CD14-positive monocyte (primary cell): ENCODE results near the gene NPAS3. TPM values are rescaled to one million over a fixed set of nuclear protein-coding genes. Genes with fewer than 3 reads are reported as not detected.

ENCODE experiments used
- DNase-seq, 3 donors: peaks; one replicate each; pipeline ENCODE4 v3.0.0-alpha.2; 2011 to 2022
- H2AFZ ChIP-seq: 2 replicates; pipeline ENCODE4 v1.6.0; 2012; ENCODE audit warnings: mild to moderate bottlenecking, low read depth, low read length, inconsistent platforms; ENCODE audit not compliant: insufficient read depth, poor library complexity, severe bottlenecking
- H3K27ac ChIP-seq, 2 donors: 1 replicate in 1 of 2; 2 replicates in 1 of 2; pipeline ENCODE4 v1.5.1; 2012 to 2013; ENCODE audit warnings: low read length in 2 of 2, control low read depth in 1 of 2, inconsistent platforms in 1 of 2, low read depth in 1 of 2, mild to moderate bottlenecking in 1 of 2
- H3K27me3 ChIP-seq, 2 donors: one replicate each; pipeline versions ENCODE4 v1.6.0 to v1.6.1; 2011 to 2013; ENCODE audit warnings: low read length in 2 of 2; ENCODE audit not compliant: control insufficient read depth in 2 of 2, insufficient read depth in 2 of 2
- H3K36me3 ChIP-seq, 2 donors: replicated peaks in 1 of 2; 1 replicate in 1 of 2; 2 replicates in 1 of 2; pipeline versions ENCODE4 v1.5.1 to v1.6.1; 2012 to 2013; ENCODE audit warnings: low read length in 2 of 2, control low read depth in 1 of 2, inconsistent platforms in 1 of 2, mild to moderate bottlenecking in 1 of 2; ENCODE audit not compliant: insufficient read depth in 2 of 2, control insufficient read depth in 1 of 2
- H3K4me1 ChIP-seq, 2 donors: 1 replicate in 1 of 2; 2 replicates in 1 of 2; pipeline versions ENCODE4 v1.5.1 to v1.6.1; 2012 to 2013; ENCODE audit warnings: low read length in 2 of 2, control low read depth in 1 of 2, inconsistent platforms in 1 of 2, mild to moderate bottlenecking in 1 of 2, moderate library complexity in 1 of 2; ENCODE audit not compliant: insufficient read depth in 2 of 2, control insufficient read depth in 1 of 2
- H3K4me2 ChIP-seq: replicated peaks from 2 replicates; pipeline ENCODE3; 2012; ENCODE audit warnings: low read length, moderate library complexity, mild to moderate bottlenecking; ENCODE audit not compliant: poor library complexity, severe bottlenecking; ENCODE audit errors: extremely low read depth
- H3K4me3 ChIP-seq, 3 experiments: fragments of 200-600 bp in 1 of 3; sonication (generic) in 1 of 3; replicated peaks in 1 of 3; 1 replicate in 2 of 3; 2 replicates in 1 of 3; pipeline ENCODE4 v1.5.1; 2011 to 2013; ENCODE audit warnings: low read length in 3 of 3, mild to moderate bottlenecking in 3 of 3, control low read depth in 2 of 3, low read depth in 2 of 3, inconsistent platforms in 1 of 3, moderate library complexity in 1 of 3
- H3K79me2 ChIP-seq: 2 replicates; pipeline ENCODE4 v1.6.0; 2012; ENCODE audit warnings: mild to moderate bottlenecking, control low read depth, inconsistent platforms, low read length, moderate library complexity; ENCODE audit not compliant: insufficient read depth
- H3K9ac ChIP-seq: 2 replicates; pipeline ENCODE4 v1.6.0; 2017; ENCODE audit warnings: low read length, mild to moderate bottlenecking; ENCODE audit not compliant: insufficient read depth, poor library complexity, severe bottlenecking
- H3K9me3 ChIP-seq, 2 donors: replicated peaks in 1 of 2; 1 replicate in 1 of 2; 2 replicates in 1 of 2; pipeline versions ENCODE4 v1.5.1 to v1.6.1; 2012 to 2013; ENCODE audit warnings: low read length in 2 of 2, control low read depth in 1 of 2; ENCODE audit not compliant: control insufficient read depth in 1 of 2, insufficient read depth in 1 of 2
- H4K20me1 ChIP-seq: 2 replicates; pipeline ENCODE4 v1.6.0; 2012; ENCODE audit warnings: mild to moderate bottlenecking, low read length, control low read depth, moderate library complexity; ENCODE audit not compliant: insufficient read depth
- H3K27ac Mint-ChIP-seq, 7 donors: one replicate each; pipeline ENCODE4 v1.8.0; 2020; ENCODE audit warnings: mild to moderate bottlenecking in 7 of 7, mixed read lengths in 7 of 7, moderate library complexity in 6 of 7, inconsistent platforms in 2 of 7
- H3K27me3 Mint-ChIP-seq, 3 donors: one replicate each; pipeline ENCODE4 v1.8.0; 2021 to 2022; ENCODE audit warnings: low read depth in 3 of 3, mild to moderate bottlenecking in 3 of 3, mixed read lengths in 3 of 3, moderate library complexity in 3 of 3, inconsistent platforms in 1 of 3
- H3K36me3 Mint-ChIP-seq, 2 donors: one replicate each; pipeline ENCODE4 v1.8.0; 2020; ENCODE audit warnings: mixed read lengths in 2 of 2, inconsistent platforms in 1 of 2, mild to moderate bottlenecking in 1 of 2
- H3K4me1 Mint-ChIP-seq: one replicate; pipeline ENCODE4 v1.8.0; 2020; ENCODE audit warnings: mild to moderate bottlenecking, mixed read lengths
- H3K4me3 Mint-ChIP-seq, 2 donors: one replicate each; pipeline ENCODE4 v1.8.0; 2020; ENCODE audit warnings: mild to moderate bottlenecking in 2 of 2, mixed read lengths in 2 of 2, moderate library complexity in 1 of 2
- H3K9me3 Mint-ChIP-seq, 7 donors: one replicate each; pipeline ENCODE4 v1.8.0; 2020 to 2022; ENCODE audit warnings: mixed read lengths in 7 of 7, mild to moderate bottlenecking in 6 of 7, moderate library complexity in 6 of 7, inconsistent platforms in 2 of 7
- WGBS: methylation state at CpG from one replicate; pipeline ENCODE4 v1.1.5; 2013; ENCODE audit warnings: missing lambda C conversion rate; ENCODE audit not compliant: insufficient coverage; 5-methylcytosine and 5-hydroxymethylcytosine counted together
- intact Hi-C, 2 donors: fragments of 100-400 bp; cut with micrococcal nuclease; formaldehyde crosslinking; loops; one replicate each; pipeline versions ENCODE4 v1.15.0 to v1.15.1; 2023
- polyA plus RNA-seq, 3 donors: library from polyadenylated mRNA; depleted of rRNA in 1 of 3; unstranded in 2 of 3; stranded (reverse) in 1 of 3; fragments of 300-500 nt in 2 of 3; fragments of >200 nt in 1 of 3; fragmentation: Illumina TruSeq in 2 of 3; gene quantifications; 1 replicate in 2 of 3; 2 replicates in 1 of 3; pipeline ENCODE4 v1.2.3, GENCODE V29; 2012 to 2021
- TF ChIP-seq, protein P1 (sequence below): fragments of 200-600 bp; IDR thresholded peaks from one replicate; pipeline ENCODE4 v1.8.0; 2022; ENCODE audit warnings: antibody characterized with exemption, mild to moderate bottlenecking

Gene NPAS3
- polyA plus RNA-seq, 3 donors, result not detected

- Histone ChIP-seq H3K9ac (no peak overlapping the region), H3K4me1 (no peaks in the 10 kb centered on the region), H2AFZ (no peak overlapping the region), H3K79me2 (no peaks in the 10 kb centered on the region), H3K27me3 (no peaks in the 10 kb centered on the region), H3K4me2 (no peak overlapping the region), H3K36me3 (no peaks in the 10 kb centered on the region), H3K27ac (no peak overlapping the region), H3K4me3 (no peak overlapping the region), H3K9me3 (no peaks in the 10 kb centered on the region), H4K20me1 (no peaks in the 10 kb centered on the region)
- H3K4me1 Mint-ChIP-seq, result peaks cover 2% of the 10 kb centered on the region
- H3K9me3 Mint-ChIP-seq, result peaks cover 0 to 2% (median 0%) of the 10 kb centered on the region in 7 donors
- no peak for DNase-seq
- H3K27ac Mint-ChIP-seq, result no peak overlapping the region
- no peak overlapping the region for H3K4me3 Mint-ChIP-seq
- TF ChIP-seq, protein P1, sequence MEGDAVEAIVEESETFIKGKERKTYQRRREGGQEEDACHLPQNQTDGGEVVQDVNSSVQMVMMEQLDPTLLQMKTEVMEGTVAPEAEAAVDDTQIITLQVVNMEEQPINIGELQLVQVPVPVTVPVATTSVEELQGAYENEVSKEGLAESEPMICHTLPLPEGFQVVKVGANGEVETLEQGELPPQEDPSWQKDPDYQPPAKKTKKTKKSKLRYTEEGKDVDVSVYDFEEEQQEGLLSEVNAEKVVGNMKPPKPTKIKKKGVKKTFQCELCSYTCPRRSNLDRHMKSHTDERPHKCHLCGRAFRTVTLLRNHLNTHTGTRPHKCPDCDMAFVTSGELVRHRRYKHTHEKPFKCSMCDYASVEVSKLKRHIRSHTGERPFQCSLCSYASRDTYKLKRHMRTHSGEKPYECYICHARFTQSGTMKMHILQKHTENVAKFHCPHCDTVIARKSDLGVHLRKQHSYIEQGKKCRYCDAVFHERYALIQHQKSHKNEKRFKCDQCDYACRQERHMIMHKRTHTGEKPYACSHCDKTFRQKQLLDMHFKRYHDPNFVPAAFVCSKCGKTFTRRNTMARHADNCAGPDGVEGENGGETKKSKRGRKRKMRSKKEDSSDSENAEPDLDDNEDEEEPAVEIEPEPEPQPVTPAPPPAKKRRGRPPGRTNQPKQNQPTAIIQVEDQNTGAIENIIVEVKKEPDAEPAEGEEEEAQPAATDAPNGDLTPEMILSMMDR, result no peak
- H3K27me3 Mint-ChIP-seq, result peaks cover 2 to 8% (median 5%) of the 10 kb centered on the region in 3 donors
- intact Hi-C loops, result no loop called here
- H3K36me3 Mint-ChIP-seq, result no peaks in the 10 kb centered on the region
- 87% methylated on average over 2 of the region's 4 CpGs for WGBS
Observed at GRCh38 chr14:33483541-33483940, 544.9 kb downstream of the NPAS3 start.

- H3K27ac Mint-ChIP-seq, result no peak overlapping the region
Observed at GRCh38 chr14:33484264-33484663, 545.6 kb downstream of the NPAS3 start.

More at GRCh38 chr14:33484264-33484663, 545.6 kb downstream of the NPAS3 start:
- Histone ChIP-seq H2AFZ (no peak overlapping the region), H3K27me3 (no peaks in the 10 kb centered on the region), H3K79me2 (no peaks in the 10 kb centered on the region), H3K27ac (no peak overlapping the region), H4K20me1 (no peaks in the 10 kb centered on the region), H3K9ac (no peak overlapping the region), H3K9me3 (no peaks in the 10 kb centered on the region), H3K4me2 (no peak overlapping the region), H3K4me1 (no peaks in the 10 kb centered on the region), H3K4me3 (no peak overlapping the region), H3K36me3 (no peaks in the 10 kb centered on the region)
- Mint-ChIP-seq H3K4me1 (peaks cover 2% of the 10 kb centered on the region), H3K9me3 (peaks cover 0 to 2% (median 0%) of the 10 kb centered on the region in 7 donors), H3K27me3 (peaks cover 2 to 8% (median 5%) of the 10 kb centered on the region in 3 donors), H3K36me3 (no peaks in the 10 kb centered on the region), H3K4me3 (no peak overlapping the region)
- intact Hi-C loops, result no loop called here
- DNase-seq, result no peak
- 10% methylated on average over 2 of the region's 5 CpGs for WGBS
- TF ChIP-seq, protein P1, result no peak
